Caco-2 (cell line): Measurements from ENCODE around the gene MEGF9. TPM values are rescaled to one million over a fixed set of nuclear protein-coding genes. Genes with fewer than 3 reads are reported as not detected.

Experiments used
- BruUV-seq: library from RNA; stranded (reverse); fragments of 400-500 nt; replicated peaks from 2 replicates; lab custom pipeline; 2021; lab: Mats Ljungman, UMichigan
- CTCF ChIA-PET: fragments of 300-600 bp; sonication (Branson Sonifier 250); formaldehyde crosslinking; loops from one replicate; lab custom pipeline; 2022; ENCODE audit warnings: antibody characterized with exemption; lab: Charles Lee
- POLR2A ChIA-PET: fragments of 300-600 bp; sonication (Branson Sonifier 250); formaldehyde crosslinking; loops from one replicate; lab custom pipeline; 2022; ENCODE audit warnings: antibody characterized with exemption; lab: Charles Lee
- DNase-seq, 2 experiments: peaks; one replicate each; pipeline versions ENCODE4 v3.0.0 to v3.0.0-alpha.2; 2020 to 2022
- H3K27me3 ChIP-seq: replicated peaks from 2 replicates; pipeline ENCODE4 v1.6.0; 2011; ENCODE audit warnings: low read length; ENCODE audit not compliant: control insufficient read depth, insufficient read depth
- H3K36me3 ChIP-seq: 2 replicates; pipeline ENCODE4 v1.5.1; 2011; ENCODE audit warnings: low read length; ENCODE audit not compliant: control insufficient read depth, insufficient read depth
- H3K4me1 ChIP-seq: fragments of 250-450 bp; sonication (Bioruptor Pico); 2 replicates; pipeline ENCODE4 v1.5.1; 2020; ENCODE audit warnings: mild to moderate bottlenecking
- H3K4me3 ChIP-seq: 2 replicates; pipeline ENCODE4 v1.5.1; 2011; ENCODE audit warnings: low read depth, mild to moderate bottlenecking, control low read depth, low read length
- H3K9me3 ChIP-seq: fragments of 250-450 bp; sonication (Bioruptor Pico); 2 replicates; pipeline ENCODE4 v1.5.1; 2020; ENCODE audit warnings: mild to moderate bottlenecking, moderate library complexity
- H3K27ac Mint-ChIP-seq: one replicate; pipeline ENCODE4 v1.8.0; 2022; ENCODE audit warnings: mixed read lengths; ENCODE audit not compliant: unreplicated experiment
- H3K27me3 Mint-ChIP-seq: one replicate; pipeline ENCODE4 v1.8.0; 2022; ENCODE audit warnings: mixed read lengths; ENCODE audit not compliant: insufficient read depth, unreplicated experiment
- H3K36me3 Mint-ChIP-seq: one replicate; pipeline ENCODE4 v1.8.0; 2022; ENCODE audit warnings: mild to moderate bottlenecking, mixed read lengths; ENCODE audit not compliant: insufficient read depth, unreplicated experiment
- H3K4me1 Mint-ChIP-seq: one replicate; pipeline ENCODE4 v1.8.0; 2022; ENCODE audit warnings: low read depth, mixed read lengths; ENCODE audit not compliant: unreplicated experiment
- H3K4me3 Mint-ChIP-seq: one replicate; pipeline ENCODE4 v1.8.0; 2022; ENCODE audit warnings: mild to moderate bottlenecking, moderate library complexity, mixed read lengths; ENCODE audit not compliant: unreplicated experiment
- H3K9me3 Mint-ChIP-seq: one replicate; pipeline ENCODE4 v1.8.0; 2022; ENCODE audit warnings: mixed read lengths; ENCODE audit not compliant: unreplicated experiment
- CTCF ChIP-seq, 2 experiments: fragments of 200-600 bp in 1 of 2; IDR thresholded peaks; 1 replicate in 1 of 2; 2 replicates in 1 of 2; pipeline versions ENCODE4 v1.5.1 to v1.8.0; 2011 to 2022; ENCODE audit warnings: antibody characterized with exemption in 1 of 2, control low read depth in 1 of 2, inconsistent platforms in 1 of 2, low read depth in 1 of 2, low read length in 1 of 2, mild to moderate bottlenecking in 1 of 2, moderate library complexity in 1 of 2; ENCODE audit not compliant: insufficient read depth in 1 of 2, severe bottlenecking in 1 of 2, unreplicated experiment in 1 of 2
- intact Hi-C: fragments of 100-400 bp; cut with micrococcal nuclease; formaldehyde crosslinking; loops from one replicate; pipeline ENCODE4 v1.10.0; 2022; ENCODE audit not compliant: unreplicated experiment
- total RNA-seq: library from RNA; stranded (reverse); gene quantifications from 2 replicates; pipeline ENCODE4 v1.2.3, GENCODE V29; 2022

Gene MEGF9
- total RNA-seq, 1 experiment from 2014 or later: 2.9 TPM

GRCh38 chr9:120736881-120737280 lies 22.6 kb upstream of the MEGF9 start:
- H3K36me3 ChIP-seq: no peaks in the 10 kb centered on the region
- no peak overlapping the region for H3K4me3 ChIP-seq
- ChIA-PET CTCF (no interaction called here), POLR2A (no interaction called here)
- H3K9me3 ChIP-seq: 0 out of 2 replicates have a peak, but pooled peaks cover 4% of the 10 kb centered on the region
- intact Hi-C loops: no loop called here
- no peak for DNase-seq
- BruUV-seq: no TSS peak
- no peak overlapping the region for H3K4me3 Mint-ChIP-seq
- no peaks in the 10 kb centered on the region for H3K9me3 Mint-ChIP-seq
- no peaks in the 10 kb centered on the region for H3K4me1 Mint-ChIP-seq
- H3K27me3 Mint-ChIP-seq: no peaks in the 10 kb centered on the region
- H3K27me3 ChIP-seq: no peaks in the 10 kb centered on the region
- H3K36me3 Mint-ChIP-seq: no peaks in the 10 kb centered on the region
- H3K4me1 ChIP-seq: peaks cover 4% of the 10 kb centered on the region; the same call in 1 of the 2 replicates
- no peak overlapping the region for H3K27ac Mint-ChIP-seq
- TF ChIP-seq CTCF (IDR thresholded peaks at IDR 0.05; ENCODE audit: insufficient read depth in 1 of 2, low read depth in 1 of 2, low read length in 1 of 2, severe bottlenecking in 1 of 2, unreplicated experiment in 1 of 2): no peak

GRCh38 chr9:120735415-120736126 lies 21.3 kb upstream of the MEGF9 start:
- peaks cover 10% of the 10 kb centered on the region for H3K4me1 ChIP-seq
- no peak for TF ChIP-seq CTCF (IDR thresholded peaks at IDR 0.05; ENCODE audit: insufficient read depth in 1 of 2, low read depth in 1 of 2, low read length in 1 of 2, severe bottlenecking in 1 of 2, unreplicated experiment in 1 of 2)
- BruUV-seq: no TSS peak
- Mint-ChIP-seq H3K9me3 (no peaks in the 10 kb centered on the region), H3K27me3 (no peaks in the 10 kb centered on the region), H3K36me3 (no peaks in the 10 kb centered on the region), H3K4me3 (no peak overlapping the region), H3K27ac (peak overlapping the region; percentile 32), H3K4me1 (no peaks in the 10 kb centered on the region)
- intact Hi-C loops: no loop called here
- H3K9me3 ChIP-seq: 0 out of 2 replicates have a peak, but pooled peaks cover 4% of the 10 kb centered on the region
- no peaks in the 10 kb centered on the region for H3K36me3 ChIP-seq
- no peak overlapping the region for H3K4me3 ChIP-seq
- DNase-seq: peak in 1 of 2 experiments; percentile 54
- CTCF ChIA-PET: no interaction called here
- H3K27me3 ChIP-seq: no peaks in the 10 kb centered on the region
- POLR2A ChIA-PET: no interaction called here

- intact Hi-C loops: no loop called here
- peaks cover 15% of the 10 kb centered on the region for H3K4me1 ChIP-seq
- H3K9me3 Mint-ChIP-seq: no peaks in the 10 kb centered on the region
Measured at GRCh38 chr9:120734607-120735410, 20.5 kb upstream of the MEGF9 start.

More at GRCh38 chr9:120734607-120735410, 20.5 kb upstream of the MEGF9 start:
- Mint-ChIP-seq H3K27ac (no peak overlapping the region), H3K36me3 (no peaks in the 10 kb centered on the region), H3K4me1 (no peaks in the 10 kb centered on the region), H3K4me3 (no peak overlapping the region), H3K27me3 (no peaks in the 10 kb centered on the region)
- Histone ChIP-seq H3K36me3 (no peaks in the 10 kb centered on the region), H3K9me3 (0 out of 2 replicates have a peak, but pooled peaks cover 4% of the 10 kb centered on the region), H3K4me3 (no peak overlapping the region), H3K27me3 (no peaks in the 10 kb centered on the region)
- BruUV-seq: no TSS peak
- ChIA-PET CTCF (no interaction called here), POLR2A (no interaction called here)
- TF ChIP-seq CTCF (IDR thresholded peaks at IDR 0.05; ENCODE audit: insufficient read depth in 1 of 2, low read depth in 1 of 2, low read length in 1 of 2, severe bottlenecking in 1 of 2, unreplicated experiment in 1 of 2): no peak
- no peak for DNase-seq
